HG03060 (cell line): Measurements from ENCODE around the gene MRPL54.

ENCODE experiments used
- ATAC-seq: cut with Tn5 transposase; IDR thresholded peaks from one replicate; pipeline ENCODE4 v1.9.1; 2021; ENCODE audit warnings: low read depth, moderate number of reproducible peaks; ENCODE audit not compliant: unreplicated experiment

MRPL54 gene

GRCh38 chr19:3782903-3783302 lies 20.4 kb downstream of the MRPL54 start:
- ATAC-seq, result no peak

GRCh38 chr19:3783660-3784584 lies 21.4 kb downstream of the MRPL54 start:
- no peak for ATAC-seq

GRCh38 chr19:3784607-3785450 lies 22.3 kb downstream of the MRPL54 start:
- ATAC-seq, result no peak

GRCh38 chr19:3785451-3785937 lies 23.0 kb downstream of the MRPL54 start:
- no peak for ATAC-seq

- no peak for ATAC-seq
Observed at GRCh38 chr19:3785938-3786824, 23.7 kb downstream of the MRPL54 start, which contains the start of gene MATK. MATK (minus strand) TSS chr19:3786381; CDS start chr19:3785135, 1,246 bp downstream.

GRCh38 chr19:3788996-3789778 lies 26.7 kb downstream of the MRPL54 start:
- no peak for ATAC-seq

- ATAC-seq, result no peak
Observed at GRCh38 chr19:3790209-3790734, 27.8 kb downstream of the MRPL54 start.

- no peak for ATAC-seq
Observed at GRCh38 chr19:3790941-3791340, 28.5 kb downstream of the MRPL54 start.

- ATAC-seq, result no peak
Observed at GRCh38 chr19:3792114-3792513, 29.6 kb downstream of the MRPL54 start.

- ATAC-seq, result no peak
Observed at GRCh38 chr19:3793799-3794198, 31.3 kb downstream of the MRPL54 start.

- no peak for ATAC-seq
Observed at GRCh38 chr19:3796358-3796757, 33.9 kb downstream of the MRPL54 start.

GRCh38 chr19:3798137-3798536 lies 35.7 kb downstream of the MRPL54 start:
- ATAC-seq, result no peak

- no peak for ATAC-seq
Observed at GRCh38 chr19:3800996-3801395, 38.5 kb downstream of the MRPL54 start.

GRCh38 chr19:3801412-3802096 lies 39.1 kb downstream of the MRPL54 start:
- ATAC-seq, result no peak

GRCh38 chr19:3803114-3803888 lies 40.8 kb downstream of the MRPL54 start:
- ATAC-seq, result no peak

GRCh38 chr19:3803986-3804385 lies 41.5 kb downstream of the MRPL54 start:
- ATAC-seq, result no peak

- ATAC-seq, result no peak
Observed at GRCh38 chr19:3804429-3804828, 41.9 kb downstream of the MRPL54 start.

- no peak for ATAC-seq
Observed at GRCh38 chr19:3805859-3806258, 43.4 kb downstream of the MRPL54 start.
